ENCODE results near the gene TMEM51. TPM values are rescaled to one million over a fixed set of nuclear protein-coding genes. Genes with fewer than 3 reads are reported as not detected.

The TMEM51 gene
- total RNA-seq, 1 donor from 2014 or later = 86.7 TPM

GRCh38 chr1:15180945-15181523, 27.5 kb downstream of the TMEM51 start:
- TF ChIP-seq CTCF (conservative IDR thresholded peaks at IDR 0.05; ENCODE audit: low read depth, low read length) = no peak
- no peak overlapping the region for H3K4me3 ChIP-seq (ENCODE audit: low read depth, low read length)
- DNase-seq (ENCODE audit: low read depth) = no peak

- H3K4me3 ChIP-seq (ENCODE audit: low read depth, low read length) = no peak overlapping the region
- no peak for DNase-seq (ENCODE audit: low read depth)
- TF ChIP-seq CTCF (conservative IDR thresholded peaks at IDR 0.05; ENCODE audit: low read depth, low read length) = no peak
These were observed 28.0 kb downstream of the TMEM51 start for GRCh38 chr1:15181564-15181963.

GRCh38 chr1:15184436-15185241, 31.1 kb downstream of the TMEM51 start:
- no peak for DNase-seq (ENCODE audit: low read depth)
- H3K4me3 ChIP-seq (ENCODE audit: low read depth, low read length) = no peak overlapping the region
- TF ChIP-seq CTCF (conservative IDR thresholded peaks at IDR 0.05; ENCODE audit: low read depth, low read length) = no peak

GRCh38 chr1:15185617-15186016, 32.1 kb downstream of the TMEM51 start:
- no peak for DNase-seq (ENCODE audit: low read depth)
- H3K4me3 ChIP-seq (ENCODE audit: low read depth, low read length) = no peak overlapping the region
- no peak for TF ChIP-seq CTCF (conservative IDR thresholded peaks at IDR 0.05; ENCODE audit: low read depth, low read length)

GRCh38 chr1:15186073-15186845, 32.7 kb downstream of the TMEM51 start:
- no peak for DNase-seq (ENCODE audit: low read depth)
- no peak overlapping the region for H3K4me3 ChIP-seq (ENCODE audit: low read depth, low read length)
- no peak for TF ChIP-seq CTCF (conservative IDR thresholded peaks at IDR 0.05; ENCODE audit: low read depth, low read length)

- no peak overlapping the region for H3K4me3 ChIP-seq (ENCODE audit: low read depth, low read length)
- DNase-seq (ENCODE audit: low read depth) = no peak
- no peak for TF ChIP-seq CTCF (conservative IDR thresholded peaks at IDR 0.05; ENCODE audit: low read depth, low read length)
These were observed 33.3 kb downstream of the TMEM51 start for GRCh38 chr1:15186846-15187151.

Measured in epithelial cell of proximal tubule (primary cell).